HEK293T (cell line): ENCODE results near the gene TRAM2.

Source experiments
- FOXA1 ChIP-seq: fragments of 450-650 bp; IDR thresholded peaks from 2 replicates; pipeline ENCODE4 v1.6.1; 2016; ENCODE audit warnings: mild to moderate bottlenecking
- FOXM1 ChIP-seq: fragments of 450-650 bp; IDR thresholded peaks from 2 replicates; pipeline ENCODE4 v1.6.1; 2017; ENCODE audit warnings: mild to moderate bottlenecking, borderline replicate concordance
- HDGF ChIP-seq: fragments of 450-650 bp; IDR thresholded peaks from 2 replicates; pipeline ENCODE4 v1.6.1; 2017; ENCODE audit warnings: antibody characterized with exemption, borderline replicate concordance
- L3MBTL2 ChIP-seq: fragments of 450-650 bp; conservative IDR thresholded peaks from 2 replicates; pipeline ENCODE4 v1.6.1; 2016; ENCODE audit warnings: mild to moderate bottlenecking
- NFRKB ChIP-seq: fragments of 450-650 bp; IDR thresholded peaks from 2 replicates; pipeline ENCODE4 v1.6.1; 2016; ENCODE audit warnings: mild to moderate bottlenecking, moderate library complexity

DNA sequence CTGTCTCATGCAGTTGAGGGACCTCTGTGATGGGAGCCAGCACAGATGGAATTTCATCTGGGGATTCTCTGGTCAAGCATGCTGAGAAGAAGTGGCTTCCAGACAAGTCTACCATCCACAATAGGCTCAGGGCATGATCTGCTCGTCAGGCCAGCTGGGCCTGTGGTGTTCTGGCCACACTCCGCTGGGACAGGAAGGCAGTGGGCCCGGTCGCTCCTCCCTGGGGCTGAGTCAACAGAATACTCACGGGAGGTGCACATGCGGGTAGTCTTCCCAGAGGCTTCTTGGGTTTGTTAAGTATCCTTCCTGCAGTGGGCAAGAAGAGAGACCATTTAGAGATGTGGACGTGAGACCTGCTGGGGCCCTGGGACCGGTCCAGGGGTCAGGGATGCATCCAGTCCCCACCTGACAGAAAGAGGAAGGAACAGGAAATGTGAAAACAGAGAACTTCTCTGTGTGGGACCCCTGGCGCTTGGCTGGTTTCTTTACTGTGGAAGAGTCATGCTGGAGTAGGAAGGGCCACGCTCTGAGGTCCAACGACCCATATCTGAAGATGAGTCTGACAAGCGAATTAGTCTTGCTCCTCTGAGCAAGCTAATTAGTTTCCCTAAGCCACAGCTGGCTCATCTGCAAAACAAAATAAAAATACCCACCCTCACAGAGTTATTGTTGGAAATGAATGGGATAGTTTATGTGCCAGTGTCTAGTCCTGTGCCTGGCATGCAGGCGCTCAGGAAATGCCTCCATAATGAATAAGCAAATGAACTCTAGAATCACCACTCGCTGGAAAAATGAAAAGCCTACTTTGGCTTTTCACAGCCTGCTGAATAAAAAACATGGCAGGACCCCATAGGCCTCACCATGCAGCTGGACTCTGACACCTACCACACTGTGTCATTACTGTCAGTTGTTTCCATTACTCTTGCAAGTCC is 67.3 kb downstream of the TRAM2 start:
- TF ChIP-seq HDGF (no peak), FOXM1 (no peak), NFRKB (no peak), FOXA1 (no peak), L3MBTL2 (no peak)
